Liver (tissue), 9 donors: ENCODE measurements around the gene P3H1. TPM values are rescaled to one million over a fixed set of nuclear protein-coding genes. Genes with fewer than 3 reads are reported as not detected.

Source experiments
- DNase-seq: peaks from one replicate; pipeline ENCODE4 v3.0.0-alpha.2; 2017; ENCODE audit warnings: low spot score
- H3K27ac ChIP-seq, 2 donors: one replicate each; pipeline ENCODE4 v1.7.0; 2013; ENCODE audit warnings: inconsistent platforms in 2 of 2, low read length in 2 of 2, control low read depth in 1 of 2, low read depth in 1 of 2, mild to moderate bottlenecking in 1 of 2
- H3K27me3 ChIP-seq, 4 donors: one replicate each; pipeline versions ENCODE4 v1.6.1 to v1.7.0; 2013; ENCODE audit warnings: low read length in 3 of 4, inconsistent platforms in 1 of 4, mild to moderate bottlenecking in 1 of 4, moderate library complexity in 1 of 4; ENCODE audit not compliant: control insufficient read depth in 4 of 4, insufficient read depth in 4 of 4
- H3K36me3 ChIP-seq, 4 donors: one replicate each; pipeline versions ENCODE4 v1.6.1 to v1.7.0; 2013; ENCODE audit warnings: low read length in 3 of 4, mild to moderate bottlenecking in 3 of 4, low read depth in 1 of 4, moderate library complexity in 1 of 4; ENCODE audit not compliant: control insufficient read depth in 4 of 4, insufficient read depth in 3 of 4
- H3K4me1 ChIP-seq, 4 donors: one replicate each; pipeline versions ENCODE4 v1.6.1 to v1.7.0; 2013; ENCODE audit warnings: low read length in 3 of 4, mild to moderate bottlenecking in 3 of 4, moderate library complexity in 1 of 4; ENCODE audit not compliant: control insufficient read depth in 4 of 4, insufficient read depth in 4 of 4
- H3K4me3 ChIP-seq, 3 donors: one replicate each; pipeline versions ENCODE4 v1.6.1 to v1.7.0; 2013; ENCODE audit warnings: low read length in 3 of 3, control low read depth in 1 of 3, low read depth in 1 of 3, mild to moderate bottlenecking in 1 of 3
- H3K9ac ChIP-seq, 2 donors: one replicate each; pipeline ENCODE4 v1.7.0; 2013; ENCODE audit warnings: low read length in 2 of 2, mild to moderate bottlenecking in 2 of 2, moderate library complexity in 2 of 2, control low read depth in 1 of 2, low read depth in 1 of 2
- H3K9me3 ChIP-seq, 4 donors: one replicate each; pipeline versions ENCODE4 v1.6.1 to v1.7.0; 2013; ENCODE audit warnings: low read length in 3 of 4; ENCODE audit not compliant: control insufficient read depth in 4 of 4
- ATF3 ChIP-seq: IDR thresholded peaks from 2 replicates; pipeline ENCODE4 v1.6.1; 2016; ENCODE audit warnings: antibody characterized with exemption
- CTCF ChIP-seq: fragments of 150-350 bp; IDR thresholded peaks from 2 replicates; pipeline ENCODE4 v1.5.1; 2017; ENCODE audit warnings: improper control_type of control experiment, low read depth, low read length; ENCODE audit not compliant: missing input control
- EGR1 ChIP-seq, 2 donors: IDR thresholded peaks; 2 replicates each; pipeline ENCODE4 v1.6.1; 2016 to 2018; ENCODE audit warnings: antibody characterized with exemption in 2 of 2, low read depth in 2 of 2
- FOXA1 ChIP-seq: IDR thresholded peaks from 2 replicates; pipeline ENCODE4 v1.6.1; 2016; ENCODE audit warnings: antibody characterized with exemption
- FOXA2 ChIP-seq: IDR thresholded peaks from 2 replicates; pipeline ENCODE4 v1.6.1; 2016; ENCODE audit warnings: antibody characterized with exemption
- GABPA ChIP-seq, 2 donors: IDR thresholded peaks in 1 of 2; conservative IDR thresholded peaks in 1 of 2; 2 replicates each; pipeline ENCODE4 v1.6.1; 2016; ENCODE audit warnings: antibody characterized with exemption in 2 of 2, mild to moderate bottlenecking in 1 of 2, moderate library complexity in 1 of 2
- HNF4A ChIP-seq, 2 donors: conservative IDR thresholded peaks; 2 replicates each; pipeline ENCODE4 v1.6.1; 2016; ENCODE audit warnings: antibody characterized with exemption in 2 of 2, mild to moderate bottlenecking in 2 of 2
- HNF4G ChIP-seq: IDR thresholded peaks from 2 replicates; pipeline ENCODE4 v1.6.1; 2016; ENCODE audit warnings: antibody characterized with exemption
- JUND ChIP-seq, 2 donors: IDR thresholded peaks; 2 replicates each; pipeline ENCODE4 v1.6.1; 2016; ENCODE audit warnings: antibody characterized with exemption in 2 of 2
- MAX ChIP-seq: IDR thresholded peaks from 2 replicates; pipeline ENCODE4 v1.6.1; 2016; ENCODE audit warnings: antibody characterized with exemption
- NR2F2 ChIP-seq: IDR thresholded peaks from 2 replicates; pipeline ENCODE4 v1.6.1; 2016; ENCODE audit warnings: antibody characterized with exemption
- RAD21 ChIP-seq, 2 donors: IDR thresholded peaks; 2 replicates each; pipeline ENCODE4 v1.6.1; 2016; ENCODE audit warnings: antibody characterized with exemption in 2 of 2, mild to moderate bottlenecking in 2 of 2
- REST ChIP-seq: IDR thresholded peaks from 2 replicates; pipeline ENCODE4 v1.6.1; 2016; ENCODE audit warnings: antibody characterized with exemption, mild to moderate bottlenecking
- RXRA ChIP-seq, 2 donors: IDR thresholded peaks; 2 replicates each; pipeline ENCODE4 v1.6.1; 2017 to 2018; ENCODE audit warnings: antibody characterized with exemption in 2 of 2, mild to moderate bottlenecking in 1 of 2
- SP1 ChIP-seq: IDR thresholded peaks from 2 replicates; pipeline ENCODE4 v1.6.1; 2018; ENCODE audit warnings: antibody characterized with exemption, mild to moderate bottlenecking
- TAF1 ChIP-seq: conservative IDR thresholded peaks from 2 replicates; pipeline ENCODE4 v1.6.1; 2016; ENCODE audit warnings: antibody characterized with exemption, mild to moderate bottlenecking
- YY1 ChIP-seq: IDR thresholded peaks from 2 replicates; pipeline ENCODE4 v1.6.1; 2016; ENCODE audit warnings: antibody characterized with exemption, mild to moderate bottlenecking
- ZBTB33 ChIP-seq: IDR thresholded peaks from 2 replicates; pipeline ENCODE4 v1.6.1; 2016; ENCODE audit warnings: antibody characterized with exemption
- whole genome bisulfite sequencing: extraction: QIAGEN DNeasy Blood & Tissue Kit; methylation state at CpG from one replicate; pipeline ENCODE4 v1.1.7; 2013; 5-methylcytosine and 5-hydroxymethylcytosine counted together
- polyA plus RNA-seq, 2 donors: library from polyadenylated mRNA; stranded (reverse) in 1 of 2; unstranded in 1 of 2; fragments of 200-250 nt in 1 of 2; fragments of >200 nt in 1 of 2; fragmentation: Nextera tagmentation in 1 of 2; extraction: Ambion mirVana in 1 of 2; gene quantifications; one replicate each; pipeline versions ENCODE4 v1.2.1 to v1.2.3, GENCODE V29; 2013 to 2015
- total RNA-seq, 2 donors: library from RNA; depleted of rRNA; stranded (reverse); fragments of >200 nt; gene quantifications; one replicate each; pipeline ENCODE4 v1.2.3, GENCODE V29; 2014
- donor health status: healthy.
- donor health status: healthy.
- donor health status: healthy.
- donor health status: healthy.
- donor health status: healthy.

The P3H1 gene
- total and polyA plus RNA-seq, 4 donors, result 14.9 to 28.0 (median 22.7) TPM

DNA sequence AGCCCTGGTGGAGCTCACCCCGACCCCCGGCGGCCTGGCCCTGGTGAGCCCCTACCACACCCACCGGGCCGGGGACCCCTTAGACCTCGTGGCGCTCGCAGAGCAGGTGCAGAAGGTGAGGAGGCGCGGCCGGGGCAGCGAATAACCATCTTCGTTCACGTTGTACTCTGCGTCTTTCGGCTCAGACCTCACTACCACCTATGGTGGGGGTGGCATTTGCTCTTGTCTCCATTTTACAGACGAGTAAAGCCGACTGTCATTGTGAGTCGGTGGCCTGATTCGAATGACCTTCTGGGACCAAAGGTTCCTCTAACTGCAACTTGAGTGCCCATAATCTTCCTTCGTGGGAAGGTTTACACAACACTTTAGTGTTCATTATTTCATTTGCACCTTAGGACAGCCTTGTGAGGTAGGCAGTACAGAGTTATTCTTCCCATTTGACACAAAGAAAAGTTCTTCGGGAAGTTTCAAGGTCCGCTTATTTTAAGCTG, 727 bp upstream of the P3H1 start:
- H3K27me3 ChIP-seq, result no peaks in the 10 kb centered on the region
- peaks cover 9 to 36% (median 24%) of the 10 kb centered on the region in 4 donors for H3K4me1 ChIP-seq
- 2% methylated on average over 23 of the region's 23 CpGs for whole genome bisulfite sequencing
- TF ChIP-seq MAX (no peak), JUND (IDR thresholded peaks at IDR 0.05) (no peak), EGR1 (IDR thresholded peaks at IDR 0.05; ENCODE audit: low read depth in 2 of 2) (no peak), RXRA (IDR thresholded peaks at IDR 0.05) (no peak)
- no peaks in the 10 kb centered on the region for H3K9me3 ChIP-seq
- no peak for DNase-seq
- peak overlapping the region; percentile 68 to 92 for H3K9ac ChIP-seq
- H3K4me3 ChIP-seq, result peak overlapping the region; percentile 69 to 98 (median 86)
- peak overlapping the region; percentile 85 to 89 for H3K27ac ChIP-seq
- no peaks in the 10 kb centered on the region for H3K36me3 ChIP-seq

- Histone ChIP-seq H3K27ac (peak overlapping the region; percentile 74 to 93), H3K9me3 (no peaks in the 10 kb centered on the region), H3K4me1 (peaks cover 9 to 36% (median 22%) of the 10 kb centered on the region in 4 donors), H3K9ac (peak overlapping the region; percentile 70 to 71), H3K4me3 (peak overlapping the region; percentile 79 to 95 (median 94)), H3K27me3 (no peaks in the 10 kb centered on the region), H3K36me3 (peaks cover 0 to 3% (median 0%) of the 10 kb centered on the region in 4 donors)
- under 1% methylated on average over 44 of the region's 44 CpGs for WGBS
- peak; percentile 59 for DNase-seq
- TF ChIP-seq SP1 (no peak), ZBTB33 (no peak), JUND (IDR thresholded peaks at IDR 0.05) (no peak), FOXA1 (no peak), GABPA (IDR thresholded peaks at IDR 0.05 in 1 of 2, conservative IDR thresholded peaks at IDR 0.05 in 1 of 2) (peak in 1 of 2 donors; percentile 20), RAD21 (IDR thresholded peaks at IDR 0.05) (peak in 1 of 2 donors; percentile 61), EGR1 (IDR thresholded peaks at IDR 0.05; ENCODE audit: low read depth in 2 of 2) (no peak), HNF4A (conservative IDR thresholded peaks at IDR 0.05) (no peak), FOXA2 (no peak), ATF3 (no peak), NR2F2 (no peak), HNF4G (no peak), TAF1 (no peak), MAX (no peak), RXRA (IDR thresholded peaks at IDR 0.05) (no peak), YY1 (no peak), CTCF (peak; percentile 36), REST (no peak)
These were observed 742 bp downstream of the P3H1 start for GRCh38 chr1:42765832-42766740.
